ENCODE measurements around the gene MCAT. TPM values are rescaled to one million over a fixed set of nuclear protein-coding genes. Genes with fewer than 3 reads are reported as not detected.

Gene MCAT
- polyA plus RNA-seq, 1 donor (not counting 4 experiments of a cell fraction or from before 2014, with no cell fraction given) = 13.9 TPM

DNA sequence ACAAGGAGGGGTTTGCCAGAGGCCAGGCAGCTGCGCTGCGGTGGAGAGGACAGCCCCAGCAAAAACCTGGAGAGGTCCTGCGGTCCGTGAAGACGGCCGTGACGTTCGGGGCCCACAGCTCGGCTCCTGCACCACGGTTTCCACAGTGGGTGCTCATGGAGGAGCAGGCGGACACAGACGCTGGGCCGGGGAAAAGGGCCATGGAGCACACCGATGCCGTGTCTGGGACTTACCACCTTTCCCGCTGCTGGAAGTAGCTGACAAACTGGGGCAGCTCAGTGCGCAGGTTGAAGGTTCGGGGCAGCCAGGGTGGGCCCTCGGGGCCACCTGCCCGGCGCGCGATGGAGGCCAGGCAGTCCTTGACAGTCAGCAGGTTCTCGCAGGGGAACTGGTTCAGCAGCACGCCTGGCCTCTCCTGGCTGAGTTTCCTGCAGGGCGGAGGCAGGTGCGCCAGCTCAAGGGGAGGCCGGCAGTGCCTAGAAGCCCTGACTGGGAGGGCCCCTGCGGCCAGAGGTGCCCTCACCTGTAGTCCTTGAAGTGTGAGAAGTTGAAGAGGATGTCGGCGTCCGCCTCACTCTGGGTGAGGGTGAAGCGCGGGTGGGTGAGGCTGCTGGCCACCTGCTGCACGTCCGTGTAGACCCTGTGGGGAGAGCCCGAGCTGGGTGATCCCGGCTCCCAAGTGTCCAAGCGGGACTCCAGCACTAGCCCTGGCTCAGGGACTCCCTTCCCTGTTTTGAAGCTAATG, 30.9 kb upstream of the MCAT start:
- dilution Hi-C loops (cut with MboI; ENCODE audit: extremely low pct_ligation_motif_present, low sequenced_read_pairs) = no loop called here
- Histone ChIP-seq H3K27ac (ENCODE audit: control insufficient read depth, insufficient read depth, low read length) (no peak overlapping the region), H3K4me3 (ENCODE audit: control insufficient read depth in 2 of 3, extremely low read depth in 1 of 3, insufficient read depth in 2 of 3, low read depth in 1 of 3, low read length in 3 of 3) (no peak overlapping the region), H3K9me1 (ENCODE audit: control insufficient read depth, extremely low read depth, insufficient read depth, low read length) (no peaks in the 10 kb centered on the region), H2AFZ (ENCODE audit: control insufficient read depth, low read length) (no peak overlapping the region), H3K4me1 (ENCODE audit: control insufficient read depth, extremely low read depth, insufficient read depth, low read length) (peaks cover 7% of the 10 kb centered on the region), H3K79me2 (ENCODE audit: control insufficient read depth, insufficient read depth, low read length) (no peaks in the 10 kb centered on the region), H3K9ac (ENCODE audit: control insufficient read depth, extremely low read depth, insufficient read depth, low read length) (no peak overlapping the region), H3K9me3 (ENCODE audit: control insufficient read depth, low read depth, low read length) (no peaks in the 10 kb centered on the region), H3K36me3 (ENCODE audit: control insufficient read depth in 2 of 2, extremely low read depth in 1 of 2, insufficient read depth in 2 of 2, low read length in 2 of 2) (peaks cover 19 to 53% of the 10 kb centered on the region in 2 experiments), H4K20me1 (ENCODE audit: control insufficient read depth, extremely low read depth, insufficient read depth, low read length) (no peaks in the 10 kb centered on the region), H3K4me2 (ENCODE audit: control insufficient read depth, extremely low read depth, insufficient read depth, low read depth, low read length) (no peak overlapping the region), H3K27me3 (ENCODE audit: control insufficient read depth, extremely low read depth, insufficient read depth, low read length) (no peaks in the 10 kb centered on the region)
- no peak for FAIRE-seq
- TF ChIP-seq, protein P1, sequence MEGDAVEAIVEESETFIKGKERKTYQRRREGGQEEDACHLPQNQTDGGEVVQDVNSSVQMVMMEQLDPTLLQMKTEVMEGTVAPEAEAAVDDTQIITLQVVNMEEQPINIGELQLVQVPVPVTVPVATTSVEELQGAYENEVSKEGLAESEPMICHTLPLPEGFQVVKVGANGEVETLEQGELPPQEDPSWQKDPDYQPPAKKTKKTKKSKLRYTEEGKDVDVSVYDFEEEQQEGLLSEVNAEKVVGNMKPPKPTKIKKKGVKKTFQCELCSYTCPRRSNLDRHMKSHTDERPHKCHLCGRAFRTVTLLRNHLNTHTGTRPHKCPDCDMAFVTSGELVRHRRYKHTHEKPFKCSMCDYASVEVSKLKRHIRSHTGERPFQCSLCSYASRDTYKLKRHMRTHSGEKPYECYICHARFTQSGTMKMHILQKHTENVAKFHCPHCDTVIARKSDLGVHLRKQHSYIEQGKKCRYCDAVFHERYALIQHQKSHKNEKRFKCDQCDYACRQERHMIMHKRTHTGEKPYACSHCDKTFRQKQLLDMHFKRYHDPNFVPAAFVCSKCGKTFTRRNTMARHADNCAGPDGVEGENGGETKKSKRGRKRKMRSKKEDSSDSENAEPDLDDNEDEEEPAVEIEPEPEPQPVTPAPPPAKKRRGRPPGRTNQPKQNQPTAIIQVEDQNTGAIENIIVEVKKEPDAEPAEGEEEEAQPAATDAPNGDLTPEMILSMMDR (optimal IDR thresholded peaks at IDR 0.05 in 1 of 3, IDR thresholded peaks at IDR 0.05 in 1 of 3, conservative IDR thresholded peaks at IDR 0.05 in 1 of 3; ENCODE audit: extremely low read depth in 1 of 3, insufficient read depth in 2 of 3, low read length in 3 of 3) = no peak
- TF ChIP-seq EZH2 (IDR thresholded peaks at IDR 0.05; ENCODE audit: low read length) = no peak
- no peak for DNase-seq (ENCODE audit: low read depth, low spot score)

DNA sequence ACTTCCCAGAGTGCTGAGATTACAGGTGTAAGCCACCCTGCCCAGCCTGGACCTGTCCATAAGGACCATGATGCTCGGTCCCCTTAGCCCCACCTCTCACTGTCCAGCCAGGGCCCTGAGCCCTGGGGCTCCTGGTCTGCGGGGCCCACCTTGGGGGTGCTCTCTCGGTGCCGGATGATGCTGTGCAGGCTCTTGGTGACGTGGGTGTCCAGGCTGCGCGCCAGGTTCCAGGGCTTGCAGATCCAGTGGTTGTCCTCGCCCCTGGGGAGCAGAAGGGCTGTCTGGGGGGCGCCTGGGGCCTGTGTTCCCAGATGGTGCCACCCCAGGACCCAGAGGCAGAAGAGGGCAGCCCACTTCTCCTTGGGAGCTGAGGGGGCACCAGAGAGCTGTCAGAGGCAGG, 30.4 kb upstream of the MCAT start:
- H3K36me3 ChIP-seq (ENCODE audit: control insufficient read depth in 2 of 2, extremely low read depth in 1 of 2, insufficient read depth in 2 of 2, low read length in 2 of 2) = peaks cover 19 to 47% of the 10 kb centered on the region in 2 experiments

More for the DNA sequence above, 30.4 kb upstream of the MCAT start:
- no peak for DNase-seq (ENCODE audit: low read depth, low spot score)
- Histone ChIP-seq H3K4me3 (ENCODE audit: control insufficient read depth in 2 of 3, extremely low read depth in 1 of 3, insufficient read depth in 2 of 3, low read depth in 1 of 3, low read length in 3 of 3) (no peak overlapping the region), H3K27ac (ENCODE audit: control insufficient read depth, insufficient read depth, low read length) (no peak overlapping the region), H3K4me1 (ENCODE audit: control insufficient read depth, extremely low read depth, insufficient read depth, low read length) (peaks cover 13% of the 10 kb centered on the region), H4K20me1 (ENCODE audit: control insufficient read depth, extremely low read depth, insufficient read depth, low read length) (no peaks in the 10 kb centered on the region), H3K79me2 (ENCODE audit: control insufficient read depth, insufficient read depth, low read length) (no peaks in the 10 kb centered on the region), H3K9ac (ENCODE audit: control insufficient read depth, extremely low read depth, insufficient read depth, low read length) (no peak overlapping the region), H3K4me2 (ENCODE audit: control insufficient read depth, extremely low read depth, insufficient read depth, low read depth, low read length) (no peak overlapping the region), H3K27me3 (ENCODE audit: control insufficient read depth, extremely low read depth, insufficient read depth, low read length) (no peaks in the 10 kb centered on the region), H3K9me3 (ENCODE audit: control insufficient read depth, low read depth, low read length) (no peaks in the 10 kb centered on the region), H3K9me1 (ENCODE audit: control insufficient read depth, extremely low read depth, insufficient read depth, low read length) (no peaks in the 10 kb centered on the region), H2AFZ (ENCODE audit: control insufficient read depth, low read length) (no peak overlapping the region)
- FAIRE-seq = no peak
- dilution Hi-C loops (cut with MboI; ENCODE audit: extremely low pct_ligation_motif_present, low sequenced_read_pairs) = no loop called here
- no peak for TF ChIP-seq EZH2 (IDR thresholded peaks at IDR 0.05; ENCODE audit: low read length)
- TF ChIP-seq, protein P1 (optimal IDR thresholded peaks at IDR 0.05 in 1 of 3, IDR thresholded peaks at IDR 0.05 in 1 of 3, conservative IDR thresholded peaks at IDR 0.05 in 1 of 3; ENCODE audit: extremely low read depth in 1 of 3, insufficient read depth in 2 of 3, low read length in 3 of 3) = no peak
